Germinal center (tissue), 1 donor: ENCODE data around the gene MICAL3.

Experiments
- DNase-seq: peaks from one replicate; pipeline ENCODE4 v3.0.0; 2012; ENCODE audit warnings: mixed read lengths, low spot score

Gene MICAL3

DNA sequence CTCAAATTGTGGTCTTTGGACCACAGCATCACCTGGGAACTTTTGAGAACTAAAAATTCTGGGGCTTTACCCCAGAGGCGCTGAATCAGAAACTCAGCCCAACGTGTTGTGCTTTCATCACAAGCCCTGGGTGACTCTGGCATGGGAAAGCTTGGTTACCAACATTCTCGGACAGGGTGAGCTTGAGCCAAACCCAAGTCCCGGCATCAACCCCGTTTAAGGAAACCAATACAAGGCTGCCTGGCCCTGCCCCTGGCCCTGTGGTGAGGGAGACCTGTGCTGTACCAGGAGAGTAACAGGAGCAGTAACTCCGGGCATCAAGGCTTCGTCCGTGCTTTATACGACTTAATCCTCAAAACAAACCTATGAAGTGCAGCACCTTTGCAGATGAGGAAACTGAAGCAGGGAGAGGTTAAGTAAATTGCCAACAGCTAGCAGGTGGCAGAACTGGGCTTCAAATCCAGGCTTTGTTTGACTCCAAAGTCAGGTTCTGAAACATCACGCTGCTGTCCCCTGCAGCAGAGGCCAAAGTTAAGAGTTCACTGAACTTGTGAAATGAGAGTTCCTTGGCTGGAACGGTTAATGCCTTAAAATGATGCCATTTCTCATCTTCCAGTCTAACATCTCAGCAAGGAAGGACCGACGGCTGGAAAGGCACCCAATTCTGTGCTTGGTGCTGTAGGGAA lies 186.0 kb downstream of the MICAL3 start:
- no peak for DNase-seq

DNA sequence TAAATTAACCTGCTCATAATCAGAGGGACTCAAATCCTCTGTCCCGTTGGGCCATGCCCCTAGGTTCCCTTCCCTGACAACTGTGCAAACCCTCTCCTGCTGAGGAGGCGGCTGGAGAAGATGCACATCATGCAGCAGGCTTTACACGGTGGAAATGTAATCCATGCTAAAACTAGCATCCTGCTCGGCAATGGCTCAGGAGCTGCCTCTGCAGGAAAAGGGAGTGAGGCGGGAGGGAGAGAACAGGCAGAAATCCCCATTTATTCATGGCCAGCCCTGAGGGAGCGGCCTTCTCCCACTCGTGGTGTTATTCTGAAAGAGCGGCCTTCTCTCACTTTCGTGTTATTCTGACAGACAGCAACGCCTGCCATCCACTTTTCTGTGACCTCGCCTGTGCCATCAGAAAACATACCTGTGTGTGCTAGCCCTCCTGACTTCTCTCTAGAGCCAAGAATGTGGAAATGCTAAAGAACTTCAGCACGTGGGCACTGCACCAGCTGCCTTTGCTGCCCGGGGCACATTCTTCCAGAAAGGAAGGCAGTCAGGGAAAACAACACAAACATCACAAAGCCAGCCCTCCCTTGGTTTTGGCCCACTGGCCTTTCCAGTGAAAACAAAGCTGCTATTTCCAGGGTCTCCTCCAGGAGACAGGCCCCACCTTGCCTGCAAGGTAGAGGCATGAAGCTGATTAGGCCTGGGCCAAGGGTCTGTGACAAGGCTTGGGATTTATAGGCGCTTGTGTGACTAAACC lies 187.2 kb downstream of the MICAL3 start:
- no peak for DNase-seq

DNA sequence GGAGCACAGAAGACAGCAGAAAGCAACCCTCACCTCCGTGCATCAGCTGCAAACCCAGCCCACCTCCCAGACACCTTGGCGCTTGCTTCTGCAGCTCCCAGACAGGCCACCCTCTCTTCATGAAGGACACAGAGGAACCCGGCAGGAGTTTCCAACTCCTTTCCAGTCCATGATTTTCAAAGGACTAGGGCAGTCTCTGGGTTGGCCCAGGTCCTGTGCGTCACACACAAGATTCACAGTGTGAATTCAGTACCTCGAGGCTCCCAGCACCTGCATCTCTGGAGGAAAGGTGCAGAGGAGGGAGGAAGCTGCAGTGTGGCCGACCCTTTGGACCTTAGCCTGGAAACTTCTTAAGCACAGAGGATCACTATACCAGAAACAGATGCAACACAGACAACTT lies 189.1 kb downstream of the MICAL3 start:
- no peak for DNase-seq

DNA sequence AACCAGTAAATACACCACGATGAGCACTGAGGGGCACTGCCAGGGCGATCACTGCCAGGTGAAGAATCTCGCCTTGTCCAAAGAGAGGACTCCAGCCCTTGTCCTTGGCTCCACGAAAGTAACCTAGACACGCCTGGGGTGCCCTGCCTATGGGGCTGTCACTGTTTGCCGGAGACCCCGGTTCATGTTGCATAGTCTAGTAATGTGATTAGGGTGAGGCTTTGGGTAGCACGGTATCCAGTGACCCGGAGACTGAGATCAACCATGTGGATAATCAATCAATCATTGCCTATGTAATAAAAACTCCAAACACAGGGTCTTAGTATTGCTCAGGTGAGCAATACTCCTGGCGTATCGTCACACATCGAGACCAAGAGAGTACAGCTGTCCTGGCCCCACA lies 190.9 kb downstream of the MICAL3 start:
- no peak for DNase-seq

GRCh38 chr22:17832665-17833064 lies 191.7 kb downstream of the MICAL3 start:
- no peak for DNase-seq

DNA sequence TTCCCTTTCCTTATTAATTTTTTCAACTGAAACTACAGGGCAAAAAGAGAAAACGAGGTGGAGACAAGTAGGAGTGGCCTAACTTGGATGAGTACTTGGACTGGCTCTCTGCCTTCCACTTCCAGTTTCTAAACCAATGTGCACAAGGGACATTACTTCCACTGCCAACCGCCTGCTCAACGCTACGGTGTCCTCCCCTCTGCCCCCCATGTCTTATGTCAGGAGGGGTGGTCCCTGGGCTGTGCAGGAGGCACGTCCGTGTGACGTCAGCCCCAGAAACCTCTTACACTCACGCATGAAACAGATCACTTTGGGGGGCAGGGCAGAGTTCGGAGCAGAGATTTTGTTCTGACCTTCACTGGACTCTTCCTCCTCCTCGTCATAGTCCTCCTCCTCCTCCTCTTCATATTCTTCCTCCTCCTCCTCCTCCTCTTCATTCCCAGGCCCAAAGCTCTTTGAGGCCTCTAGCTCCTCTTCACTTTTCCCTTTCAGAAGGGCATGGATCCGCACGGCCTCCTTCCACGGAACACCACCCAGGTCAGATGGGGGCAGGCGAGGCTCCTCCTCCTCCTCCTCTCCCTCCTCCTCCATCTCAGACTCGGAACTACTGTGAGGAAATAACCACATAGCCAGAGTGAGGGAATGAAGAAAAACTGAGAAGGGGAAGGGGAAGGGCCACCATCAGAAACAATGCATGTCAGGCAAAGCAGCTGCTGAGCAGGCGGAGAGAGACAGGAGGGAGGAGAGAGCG lies 192.7 kb downstream of the MICAL3 start:
- DNase-seq, result no peak

GRCh38 chr22:17830043-17830961 lies 194.1 kb downstream of the MICAL3 start:
- DNase-seq, result peak; percentile 79

- DNase-seq, result no peak
Observed at GRCh38 chr22:17829695-17830042, 194.7 kb downstream of the MICAL3 start.

DNA sequence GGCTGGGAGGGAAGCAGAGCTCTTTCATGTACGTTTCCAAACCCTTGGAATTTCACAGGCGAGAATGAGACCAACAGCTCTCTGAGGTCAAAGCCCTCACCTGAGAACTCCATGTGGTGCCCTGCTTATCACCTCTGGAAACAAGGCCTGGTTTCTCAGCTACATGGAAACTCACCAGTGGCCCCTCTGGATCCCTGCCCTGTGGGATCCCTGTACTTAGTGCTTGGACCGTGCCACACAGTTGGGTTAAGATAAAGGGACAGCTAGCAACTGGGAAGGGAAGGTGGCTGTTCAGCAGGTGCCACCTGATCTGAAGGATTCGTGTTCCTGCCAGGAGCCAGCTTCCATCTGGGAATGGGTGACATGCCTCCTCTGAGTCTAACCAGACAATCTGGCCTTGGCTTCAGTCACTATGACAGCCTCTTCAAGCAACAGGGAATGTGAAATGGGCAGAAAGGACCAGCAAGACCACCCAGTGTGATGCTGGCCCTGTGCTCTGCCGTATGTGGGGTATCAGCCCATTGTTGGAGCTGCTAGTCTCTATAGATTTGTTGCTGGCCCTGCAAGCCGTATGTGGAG lies 195.8 kb downstream of the MICAL3 start:
- DNase-seq, result no peak

DNA sequence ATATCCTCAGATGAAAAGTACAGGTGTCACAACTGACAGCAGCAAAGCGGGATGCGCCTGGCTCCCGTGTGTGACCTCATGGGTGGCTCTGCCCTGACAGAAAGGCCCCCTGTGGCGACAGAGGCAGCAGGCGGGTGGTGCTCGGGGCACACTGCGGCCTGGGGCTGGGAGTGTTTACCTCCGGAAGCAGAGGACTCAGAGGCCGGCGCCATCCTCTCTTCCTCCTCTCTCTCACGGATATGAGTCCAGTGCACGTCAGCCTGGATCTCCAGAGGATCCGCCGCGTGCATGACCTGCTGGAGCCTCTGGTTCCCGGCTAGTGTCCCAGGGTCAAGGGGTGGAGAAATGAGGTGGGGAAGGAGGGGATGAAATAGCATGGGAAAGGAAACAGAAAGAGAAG lies 196.9 kb downstream of the MICAL3 start:
- DNase-seq, result no peak

- DNase-seq, result no peak
Observed at GRCh38 chr22:17825876-17826550, 198.3 kb downstream of the MICAL3 start.

DNA sequence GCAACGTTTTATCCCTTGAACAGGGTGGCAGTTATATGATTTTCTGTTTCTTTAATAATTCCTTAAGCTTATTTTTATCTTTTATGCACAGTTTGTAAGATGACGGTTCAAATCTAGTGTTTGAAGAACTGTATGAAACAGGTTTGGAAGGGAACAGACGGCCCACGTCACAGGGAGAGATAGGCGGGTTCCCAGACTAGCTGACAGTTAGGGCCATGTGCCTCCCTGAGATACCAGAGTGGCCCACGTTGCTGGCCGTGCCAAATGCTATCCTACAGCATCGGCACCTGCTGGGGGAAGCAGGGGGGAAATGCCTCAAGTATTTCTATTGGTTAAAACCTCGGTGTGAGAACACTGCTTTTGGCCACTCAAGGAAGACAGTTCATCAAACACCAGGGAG lies 199.9 kb downstream of the MICAL3 start:
- DNase-seq, result no peak

DNA sequence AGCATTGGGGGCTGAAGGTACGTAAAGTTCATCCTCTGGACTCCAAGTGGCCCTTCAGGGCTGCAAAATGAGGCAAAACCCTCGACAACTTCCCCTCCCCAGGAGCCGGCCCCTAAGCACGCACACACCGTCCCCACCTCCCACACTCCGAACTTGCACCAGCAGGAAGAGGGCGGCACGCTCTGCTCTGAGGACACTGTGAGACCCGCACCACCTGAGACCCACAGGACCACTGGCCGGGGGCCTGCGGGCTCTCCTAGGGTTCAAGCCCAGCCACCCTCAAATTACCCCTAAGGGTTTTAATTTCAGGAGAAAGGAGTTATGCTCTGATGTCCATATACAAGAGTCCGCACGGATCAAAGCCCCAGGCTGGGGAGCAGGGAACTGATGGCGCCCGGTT lies 200.4 kb downstream of the MICAL3 start:
- DNase-seq, result no peak

GRCh38 chr22:17823226-17823625 lies 201.1 kb downstream of the MICAL3 start:
- no peak for DNase-seq

- no peak for DNase-seq
Observed at GRCh38 chr22:17822087-17822486, 202.3 kb downstream of the MICAL3 start.

DNA sequence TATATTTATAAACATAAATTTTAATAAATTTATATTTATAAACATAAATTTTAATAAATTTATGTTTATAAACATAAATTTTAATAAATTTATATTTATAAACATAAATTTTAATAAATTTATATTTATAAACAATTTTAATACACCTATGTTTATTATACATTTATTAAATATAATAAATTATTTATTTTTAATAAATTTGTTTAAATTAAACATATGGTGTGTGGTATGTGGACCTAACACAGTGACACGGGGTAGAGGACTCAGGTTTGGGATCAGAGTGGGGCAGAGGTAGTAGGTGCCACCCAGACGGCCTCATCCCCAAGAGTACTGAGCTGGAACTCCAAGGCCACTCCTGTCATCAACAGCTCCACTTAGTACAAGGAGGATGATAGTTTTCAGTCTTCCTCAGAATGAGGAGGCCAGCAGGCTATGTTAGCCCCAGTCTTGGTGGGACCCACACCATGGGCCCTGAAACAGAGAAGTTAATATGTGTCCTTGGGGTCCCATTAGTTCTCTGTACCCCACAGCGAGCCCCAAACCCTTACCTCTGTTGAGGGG lies 203.4 kb downstream of the MICAL3 start:
- no peak for DNase-seq

DNA sequence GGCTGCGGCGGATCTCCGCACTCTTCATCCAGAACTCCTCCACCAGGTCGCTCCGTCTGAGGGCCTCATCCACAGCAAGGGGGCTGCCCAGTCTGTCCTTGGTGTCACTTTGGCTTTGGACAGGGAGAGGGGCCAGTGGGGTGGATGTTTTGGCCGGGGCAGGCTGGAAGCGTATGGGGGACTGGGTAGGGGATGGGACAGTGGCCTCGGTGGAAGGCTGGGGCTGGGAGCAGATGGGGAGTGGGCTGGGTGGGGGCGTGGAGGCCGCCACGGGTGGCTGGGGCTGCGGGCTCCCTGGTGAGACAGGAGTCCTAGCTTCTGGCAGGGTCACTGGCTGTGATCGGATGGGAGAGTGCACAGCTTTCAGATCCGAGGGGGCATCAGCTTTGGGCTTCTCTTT lies 205.7 kb downstream of the MICAL3 start:
- no peak for DNase-seq

DNA sequence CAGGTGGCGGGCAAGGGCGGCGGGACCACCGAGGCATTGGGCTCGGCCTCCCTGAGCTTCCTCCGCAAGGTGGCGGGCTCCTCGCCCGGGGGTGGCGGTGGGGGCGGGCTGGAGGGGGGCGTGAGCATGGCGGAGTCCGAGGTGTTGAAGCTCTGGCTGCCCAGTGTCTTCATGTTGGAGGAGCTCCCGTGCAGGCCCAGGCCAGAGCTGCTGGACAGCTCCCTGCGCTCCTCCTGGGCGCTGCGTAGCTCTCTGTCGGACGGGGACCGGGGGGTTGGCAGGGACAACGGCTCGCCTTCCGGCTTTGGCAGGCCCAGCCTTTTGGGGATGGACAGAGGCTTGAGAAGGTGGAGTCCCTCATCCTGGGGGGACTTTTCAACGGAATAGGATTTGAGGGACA lies 206.2 kb downstream of the MICAL3 start:
- DNase-seq, result no peak

DNA sequence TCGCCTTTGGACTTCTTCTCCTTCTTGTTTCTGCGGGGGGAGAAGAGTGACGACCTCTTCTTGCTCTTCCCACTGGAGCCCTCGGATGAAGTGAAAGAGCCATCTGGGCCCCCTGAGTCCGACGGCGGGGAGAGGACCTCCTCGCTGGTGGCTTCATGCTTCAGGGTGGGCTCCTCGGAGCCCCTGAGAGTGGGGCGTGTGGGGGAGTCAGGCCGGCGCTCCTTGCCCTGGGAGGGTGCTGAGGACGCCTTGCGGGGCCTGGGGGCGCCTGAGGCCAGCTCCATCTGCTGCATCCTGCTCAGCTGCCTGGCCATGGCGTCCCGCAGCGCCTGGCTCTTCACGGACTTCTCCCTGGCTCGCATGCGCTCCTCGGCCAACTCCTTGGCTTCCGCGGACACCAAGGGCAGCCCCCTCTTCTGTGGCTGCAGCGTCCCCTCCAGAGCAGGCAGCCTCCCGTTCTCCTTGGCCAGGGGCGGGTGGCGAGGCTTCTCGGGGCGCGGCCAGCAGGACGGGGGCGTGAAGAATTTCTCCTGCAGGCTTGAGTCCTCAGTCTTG lies 206.8 kb downstream of the MICAL3 start:
- DNase-seq, result no peak

DNA sequence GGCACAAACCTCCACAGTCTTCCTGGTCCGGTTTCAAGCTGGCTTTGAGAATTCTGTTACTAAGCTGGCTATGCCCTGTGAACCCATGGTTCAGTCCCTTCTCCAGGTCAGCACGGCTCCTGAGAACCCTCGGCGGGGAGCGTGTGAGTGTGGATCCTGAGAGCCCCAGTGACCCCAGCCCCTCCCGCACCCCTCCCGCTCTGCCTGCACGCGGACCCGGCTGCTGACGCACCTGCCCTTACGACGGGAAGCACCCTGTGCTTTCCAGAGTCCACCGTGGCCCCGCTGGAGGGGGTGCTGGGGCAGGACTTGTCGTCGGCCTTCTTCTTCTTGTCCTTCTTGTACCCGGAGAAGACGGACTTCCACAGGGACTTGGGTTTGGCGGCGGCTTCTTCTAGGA lies 207.3 kb downstream of the MICAL3 start:
- DNase-seq, result no peak

GRCh38 chr22:17816649-17817048 lies 207.7 kb downstream of the MICAL3 start:
- no peak for DNase-seq
